CD4-positive, alpha-beta memory T cell (primary cell): ENCODE results near the gene DDIT3. TPM values are rescaled to one million over a fixed set of nuclear protein-coding genes. Genes with fewer than 3 reads are reported as not detected.
"Not testable (repeated sequence)": the region's sequence is repeated elsewhere in the genome, so short reads cannot be mapped to it uniquely, and the experiment has no call there.

Experiments used
- CTCF ChIA-PET: fragments of 350-600 bp; sonication (Branson Sonifier 250); formaldehyde crosslinking; loops from one replicate; lab custom pipeline; 2021; ENCODE audit warnings: inconsistent platforms; ENCODE audit not compliant: partially characterized antibody; lab: Charles Lee
- POLR2A ChIA-PET: fragments of 350-600 bp; sonication (Branson Sonifier 250); formaldehyde crosslinking; loops from one replicate; lab custom pipeline; 2021; ENCODE audit not compliant: partially characterized antibody; lab: Charles Lee
- DNase-seq, 5 donors: peaks; one replicate each; pipeline versions ENCODE4 v3.0.0 to v3.0.0-alpha.2; 2020 to 2022; ENCODE audit warnings: mixed read lengths in 1 of 5
- H3K27ac ChIP-seq: one replicate; pipeline ENCODE4 v1.7.0; 2013; ENCODE audit warnings: low read depth, low read length
- H3K27me3 ChIP-seq: 2 replicates; pipeline ENCODE4 v1.7.0; 2013; ENCODE audit warnings: mild to moderate bottlenecking, low read length, moderate library complexity; ENCODE audit not compliant: insufficient read depth
- H3K36me3 ChIP-seq: 2 replicates; pipeline ENCODE4 v1.7.0; 2013; ENCODE audit warnings: mild to moderate bottlenecking, low read length, moderate library complexity; ENCODE audit not compliant: insufficient read depth
- H3K4me1 ChIP-seq: 2 replicates; pipeline ENCODE4 v1.7.0; 2013; ENCODE audit warnings: mild to moderate bottlenecking, low read length, moderate library complexity; ENCODE audit not compliant: insufficient read depth
- H3K4me3 ChIP-seq, 2 donors: one replicate each; pipeline ENCODE4 v1.7.0; 2013; ENCODE audit warnings: low read length in 2 of 2, mild to moderate bottlenecking in 1 of 2
- H3K9me3 ChIP-seq, 2 donors: one replicate each; pipeline ENCODE4 v1.7.0; 2013; ENCODE audit warnings: low read length in 2 of 2, control low read depth in 1 of 2; ENCODE audit not compliant: control insufficient read depth in 1 of 2
- H3K27ac Mint-ChIP-seq, 7 donors: one replicate each; pipeline ENCODE4 v1.8.0; 2020 to 2021; ENCODE audit warnings: mixed read lengths in 7 of 7, mild to moderate bottlenecking in 6 of 7, inconsistent platforms in 3 of 7, moderate library complexity in 3 of 7
- H3K27me3 Mint-ChIP-seq, 2 donors: one replicate each; pipeline ENCODE4 v1.8.0; 2020 to 2021; ENCODE audit warnings: mixed read lengths in 2 of 2
- H3K36me3 Mint-ChIP-seq, 2 donors: one replicate each; pipeline ENCODE4 v1.8.0; 2020 to 2021; ENCODE audit warnings: mixed read lengths in 2 of 2, inconsistent platforms in 1 of 2, mild to moderate bottlenecking in 1 of 2
- H3K4me1 Mint-ChIP-seq, 4 donors: one replicate each; pipeline ENCODE4 v1.8.0; 2020 to 2021; ENCODE audit warnings: mixed read lengths in 4 of 4, mild to moderate bottlenecking in 1 of 4
- H3K4me3 Mint-ChIP-seq, 8 donors: one replicate each; pipeline ENCODE4 v1.8.0; 2020 to 2021; ENCODE audit warnings: mixed read lengths in 8 of 8, mild to moderate bottlenecking in 7 of 8, moderate library complexity in 6 of 8, inconsistent platforms in 3 of 8
- H3K9me3 Mint-ChIP-seq, 8 donors: one replicate each; pipeline ENCODE4 v1.8.0; 2020 to 2021; ENCODE audit warnings: mixed read lengths in 8 of 8, mild to moderate bottlenecking in 5 of 8, inconsistent platforms in 3 of 8, moderate library complexity in 1 of 8
- intact Hi-C: fragments of 100-400 bp; cut with micrococcal nuclease; formaldehyde crosslinking; loops from one replicate; pipeline ENCODE4 v1.15.1; 2023
- polyA plus RNA-seq, 2 donors: library from polyadenylated mRNA; unstranded; fragments of 300-500 nt; fragmentation: Illumina TruSeq; gene quantifications; one replicate each; pipeline ENCODE4 v1.2.3, GENCODE V29; 2021
- total RNA-seq, 2 experiments: library from RNA; stranded (reverse); gene quantifications; one replicate each; pipeline ENCODE4 v1.2.3, GENCODE V29; 2021

DDIT3 gene
- total and polyA plus RNA-seq, 4 experiments from 2014 or later = 15.4 to 40.8 (median 30.7) TPM

- CTCF ChIA-PET = interaction anchor here (1.2 to 1.8 kb wide), 3 partner anchors 37 to 82 kb away, joined by 3 to 12 read pairs (median 3); no protein-coding TSS in a partner anchor
- peaks cover 10 to 22% (median 15%) of the 10 kb centered on the region in 4 donors for H3K4me1 Mint-ChIP-seq
- Histone ChIP-seq H3K36me3 (peaks cover 67% of the 10 kb centered on the region), H3K4me1 (peaks cover 21% of the 10 kb centered on the region)
- H3K4me3 ChIP-seq, intact Hi-C loops, DNase-seq, H3K9me3 ChIP-seq, H3K27ac ChIP-seq, H3K27me3 Mint-ChIP-seq, H3K27me3 ChIP-seq, H3K9me3 Mint-ChIP-seq, H3K4me3 Mint-ChIP-seq: not testable (repeated sequence)
- H3K36me3 Mint-ChIP-seq = peaks cover 58 to 75% of the 10 kb centered on the region in 2 donors
- H3K27ac Mint-ChIP-seq = peak overlapping the region in 1 of 7 donors; percentile 36
- POLR2A ChIA-PET = interaction anchor here (0.8 to 3.7 kb wide), 3 partner anchors 34 to 55 kb away, joined by 3 to 12 read pairs (median 3); partner anchors contain the start of genes ARHGAP9 and GLI1
These were observed 6.1 kb downstream of the DDIT3 start for GRCh38 chr12:57514246-57514645.

GRCh38 chr12:57513677-57514076 lies 6.6 kb downstream of the DDIT3 start:
- Histone ChIP-seq H3K4me1 (peaks cover 15% of the 10 kb centered on the region), H3K36me3 (peaks cover 70% of the 10 kb centered on the region)
- H3K4me3 ChIP-seq, H3K27me3 Mint-ChIP-seq, H3K9me3 ChIP-seq, H3K9me3 Mint-ChIP-seq, H3K27me3 ChIP-seq, H3K4me3 Mint-ChIP-seq, H3K27ac ChIP-seq, DNase-seq, intact Hi-C loops: not testable (repeated sequence)
- peaks cover 58 to 78% of the 10 kb centered on the region in 2 donors for H3K36me3 Mint-ChIP-seq
- CTCF ChIA-PET = interaction anchor here (1.2 to 1.5 kb wide), 2 partner anchors 36 to 81 kb away, joined by 3 read pairs; no protein-coding TSS in a partner anchor
- POLR2A ChIA-PET = interaction anchor here (0.8 to 3.7 kb wide), 3 partner anchors 10 to 55 kb away, joined by 3 to 12 read pairs (median 3); partner anchors contain the start of genes ARHGAP9 and GLI1
- H3K4me1 Mint-ChIP-seq = peaks cover 6 to 16% (median 10%) of the 10 kb centered on the region in 4 donors
- H3K27ac Mint-ChIP-seq = peak overlapping the region in 1 of 7 donors; percentile 77

GRCh38 chr12:57513266-57513665 lies 7.0 kb downstream of the DDIT3 start:
- Histone ChIP-seq H3K36me3 (peaks cover 71% of the 10 kb centered on the region), H3K9me3 (no peaks in the 10 kb centered on the region), H3K4me1 (peaks cover 11% of the 10 kb centered on the region), H3K27ac (no peak overlapping the region), H3K27me3 (no peaks in the 10 kb centered on the region), H3K4me3 (no peak overlapping the region)
- Mint-ChIP-seq H3K4me3 (no peak overlapping the region), H3K27ac (peak overlapping the region in 4 of 7 donors; percentile 35 to 78 (median 59)), H3K4me1 (peaks cover 3 to 12% (median 6%) of the 10 kb centered on the region in 4 donors), H3K36me3 (peaks cover 56 to 80% of the 10 kb centered on the region in 2 donors), H3K9me3 (no peaks in the 10 kb centered on the region), H3K27me3 (no peaks in the 10 kb centered on the region)
- intact Hi-C loops = no loop called here
- ChIA-PET CTCF (interaction anchor here (1.2 to 1.5 kb wide), 2 partner anchors 36 to 81 kb away, joined by 3 read pairs; no protein-coding TSS in a partner anchor), POLR2A (interaction anchor here (0.8 to 1.5 kb wide), 3 partner anchors 7 to 54 kb away, joined by 3 to 4 read pairs (median 3); partner anchors contain the start of genes DDIT3 and GLI1)
- no peak for DNase-seq

- no peak overlapping the region for H3K4me3 Mint-ChIP-seq
- peaks cover 6% of the 10 kb centered on the region for H3K4me1 ChIP-seq
- CTCF ChIA-PET = interaction anchor here (0.7 to 1.2 kb wide), 4 partner anchors 8 to 70 kb away, joined by 3 read pairs; partner anchors contain the start of gene DDIT3
- no peaks in the 10 kb centered on the region for H3K27me3 ChIP-seq
- no peak overlapping the region for H3K4me3 ChIP-seq
- H3K9me3 ChIP-seq = no peaks in the 10 kb centered on the region
- intact Hi-C loops = no loop called here
- DNase-seq = no peak
- H3K27ac Mint-ChIP-seq = peak overlapping the region; percentile 9 to 80 (median 66)
- no peak overlapping the region for H3K27ac ChIP-seq
- H3K27me3 Mint-ChIP-seq = no peaks in the 10 kb centered on the region
- no peaks in the 10 kb centered on the region for H3K9me3 Mint-ChIP-seq
- POLR2A ChIA-PET = interaction anchor here (1.2 to 1.5 kb wide), 2 partner anchors 8 to 9 kb away, joined by 3 to 4 read pairs; partner anchors contain the start of gene DDIT3
- peaks cover 51 to 78% of the 10 kb centered on the region in 2 donors for H3K36me3 Mint-ChIP-seq
- H3K4me1 Mint-ChIP-seq = peaks cover 1 to 8% (median 3%) of the 10 kb centered on the region in 4 donors
- H3K36me3 ChIP-seq = peaks cover 71% of the 10 kb centered on the region
These were observed 7.6 kb downstream of the DDIT3 start for GRCh38 chr12:57512665-57513064.

GRCh38 chr12:57511588-57512325 lies 8.6 kb downstream of the DDIT3 start:
- H3K27me3 Mint-ChIP-seq = no peaks in the 10 kb centered on the region
- H3K4me3 ChIP-seq = no peak overlapping the region
- H3K27ac ChIP-seq = no peak overlapping the region
- no peaks in the 10 kb centered on the region for H3K9me3 Mint-ChIP-seq
- H3K4me1 ChIP-seq = peaks cover under 1% of the 10 kb centered on the region
- no peak for DNase-seq
- peaks cover 0 to 2% (median 0%) of the 10 kb centered on the region in 4 donors for H3K4me1 Mint-ChIP-seq
- peak overlapping the region in 6 of 7 donors; percentile 41 to 75 (median 63) for H3K27ac Mint-ChIP-seq
- peaks cover 42 to 69% of the 10 kb centered on the region in 2 donors for H3K36me3 Mint-ChIP-seq
- intact Hi-C loops = no loop called here
- H3K4me3 Mint-ChIP-seq = no peak overlapping the region
- H3K27me3 ChIP-seq = no peaks in the 10 kb centered on the region
- POLR2A ChIA-PET = interaction anchor here (0.7 to 1.5 kb wide), 3 partner anchors 9 to 211 kb away, joined by 4 to 7 read pairs (median 6); partner anchors contain the start of gene DDIT3
- H3K36me3 ChIP-seq = peaks cover 62% of the 10 kb centered on the region
- CTCF ChIA-PET = interaction anchor here (0.7 to 1.2 kb wide), 5 partner anchors 9 to 71 kb away, joined by 3 read pairs; partner anchors contain the start of gene DDIT3
- no peaks in the 10 kb centered on the region for H3K9me3 ChIP-seq

- H3K9me3 ChIP-seq = no peaks in the 10 kb centered on the region
- H3K27me3 ChIP-seq = no peaks in the 10 kb centered on the region
- peaks cover 60% of the 10 kb centered on the region for H3K36me3 ChIP-seq
- H3K27ac ChIP-seq = no peak overlapping the region
- H3K4me1 ChIP-seq = no peaks in the 10 kb centered on the region
- no peak for DNase-seq
- no peak overlapping the region for H3K4me3 Mint-ChIP-seq
- H3K4me1 Mint-ChIP-seq = peaks cover 0 to 2% (median 0%) of the 10 kb centered on the region in 4 donors
- H3K27me3 Mint-ChIP-seq = no peaks in the 10 kb centered on the region
- H3K27ac Mint-ChIP-seq = peak overlapping the region in 1 of 7 donors; percentile 60
- ChIA-PET CTCF (interaction anchor here (1.2 kb wide), 1 partner anchor 48 kb away, joined by 3 read pairs; no protein-coding TSS in a partner anchor), POLR2A (interaction anchor here (0.7 to 1.5 kb wide), 4 partner anchors 9 to 212 kb away, joined by 3 to 7 read pairs (median 4); partner anchors contain the start of genes DDIT3 and MBD6)
- H3K9me3 Mint-ChIP-seq = no peaks in the 10 kb centered on the region
- no peak overlapping the region for H3K4me3 ChIP-seq
- intact Hi-C loops = no loop called here
- peaks cover 39 to 65% of the 10 kb centered on the region in 2 donors for H3K36me3 Mint-ChIP-seq
These were observed 9.2 kb downstream of the DDIT3 start for GRCh38 chr12:57511161-57511560.
